ENCODE results near the gene WNT4. TPM values are rescaled to one million over a fixed set of nuclear protein-coding genes. Genes with fewer than 3 reads are reported as not detected.

WNT4 gene
- total RNA-seq, 1 experiment from 2014 or later: 1.5 TPM

- no TSS peak for BruUV-seq (replicated peaks)
These were observed 34.4 kb downstream of the WNT4 start for GRCh38 chr1:22108339-22109105.

GRCh38 chr1:22107126-22107525, 35.8 kb downstream of the WNT4 start:
- Histone ChIP-seq H3K79me2 (ENCODE audit: insufficient read depth, low read length) (peaks cover 55% of the 10 kb centered on the region), H3K9me3 (ENCODE audit: control insufficient read depth in 1 of 2, insufficient read depth in 1 of 2, low read depth in 1 of 2, low read length in 2 of 2) (no peaks in the 10 kb centered on the region), H3K27me3 (ENCODE audit: insufficient read depth, low read length) (no peaks in the 10 kb centered on the region), H2AFZ (ENCODE audit: low read depth, low read length, poor library complexity, severe bottlenecking) (no peak overlapping the region), H3K4me3 (replicated peaks in 1 of 2; ENCODE audit: low read depth in 1 of 2, low read length in 2 of 2) (no peak overlapping the region), H3K9ac (ENCODE audit: low read length) (no peak overlapping the region), H3K9me2 (ENCODE audit: insufficient read depth) (no peaks in the 10 kb centered on the region), H3K4me1 (ENCODE audit: control insufficient read depth in 1 of 2, insufficient read depth in 2 of 2, low read length in 2 of 2) (no peaks in the 10 kb centered on the region), H3K27ac (ENCODE audit: low read depth, low read length) (no peak overlapping the region), H3K4me2 (ENCODE audit: low read length) (no peak overlapping the region), H3K36me3 (ENCODE audit: control insufficient read depth in 1 of 2, insufficient read depth in 2 of 2, low read length in 2 of 2) (peaks cover 3 to 6% of the 10 kb centered on the region in 2 experiments; a peak in 1 of 4 replicates), H4K20me1 (ENCODE audit: insufficient read depth) (peaks cover 15% of the 10 kb centered on the region; the same call in 1 of the 2 replicates)
- ATAC-seq (no peak), DNase-seq (ENCODE audit: low read depth, low spot score) (no peak)
- BruUV-seq (replicated peaks): no TSS peak
- ChIA-PET CTCF (no interaction called here), RAD21 (ENCODE audit: low non-redundant PET in 1 of 2, low total read pairs in 2 of 2, uncharacterized antibody in 2 of 2, unreplicated experiment in 2 of 2) (no interaction called here), POLR2A (no interaction called here)
- intact Hi-C loops (cut with micrococcal nuclease): no loop called here
- TF ChIP-seq REST (IDR thresholded peaks at IDR 0.05; ENCODE audit: low read depth): no peak
- no peak for TF ChIP-seq SIN3A (IDR thresholded peaks at IDR 0.05; ENCODE audit: low read depth)
- TF ChIP-seq SP1 (IDR thresholded peaks at IDR 0.05; ENCODE audit: low read depth): no peak
- no peak for TF ChIP-seq EZH2phosphoT487 (IDR thresholded peaks at IDR 0.05; ENCODE audit: borderline replicate concordance)

More at GRCh38 chr1:22108339-22109105, 34.4 kb downstream of the WNT4 start:
- no peak overlapping the region for H3K4me2 ChIP-seq (ENCODE audit: low read length)
- 0 out of 2 replicates have a peak, but pooled peaks cover 6% of the 10 kb centered on the region for H4K20me1 ChIP-seq (ENCODE audit: insufficient read depth)
- no peaks in the 10 kb centered on the region for H3K9me2 ChIP-seq (ENCODE audit: insufficient read depth)
- no peak overlapping the region for H3K27ac ChIP-seq (ENCODE audit: low read depth, low read length)
- ChIA-PET POLR2A (no interaction called here), CTCF (no interaction called here), RAD21 (ENCODE audit: low non-redundant PET in 1 of 2, low total read pairs in 2 of 2, uncharacterized antibody in 2 of 2, unreplicated experiment in 2 of 2) (no interaction called here)
- no peak for TF ChIP-seq CEBPB (IDR thresholded peaks at IDR 0.05; ENCODE audit: low read depth)
- no peak for TF ChIP-seq CBX3 (IDR thresholded peaks at IDR 0.05; ENCODE audit: low read depth)
- ATAC-seq: no peak
- H3K36me3 ChIP-seq (ENCODE audit: control insufficient read depth in 1 of 2, insufficient read depth in 2 of 2, low read length in 2 of 2): peaks cover 3 to 6% of the 10 kb centered on the region in 2 experiments; a peak in 1 of 4 replicates
- no peak overlapping the region for H2AFZ ChIP-seq (ENCODE audit: low read depth, low read length, poor library complexity, severe bottlenecking)
- H3K4me1 ChIP-seq (ENCODE audit: control insufficient read depth in 1 of 2, insufficient read depth in 2 of 2, low read length in 2 of 2): no peaks in the 10 kb centered on the region
- no peaks in the 10 kb centered on the region for H3K27me3 ChIP-seq (ENCODE audit: insufficient read depth, low read length)
- intact Hi-C loops (cut with micrococcal nuclease): no loop called here
- peaks cover 48% of the 10 kb centered on the region for H3K79me2 ChIP-seq (ENCODE audit: insufficient read depth, low read length)
- no peak for DNase-seq (ENCODE audit: low read depth, low spot score)
- no peak overlapping the region for H3K4me3 ChIP-seq (replicated peaks in 1 of 2; ENCODE audit: low read depth in 1 of 2, low read length in 2 of 2)
- H3K9me3 ChIP-seq (ENCODE audit: control insufficient read depth in 1 of 2, insufficient read depth in 1 of 2, low read depth in 1 of 2, low read length in 2 of 2): no peaks in the 10 kb centered on the region
- H3K9ac ChIP-seq (ENCODE audit: low read length): no peak overlapping the region

Data from HCT116 (cell line).